HCT116 (cell line): ENCODE data around the gene MID1IP1. TPM values are rescaled to one million over a fixed set of nuclear protein-coding genes. Genes with fewer than 3 reads are reported as not detected.

Source experiments
- ATAC-seq: fragments of 200-7000 bp; cut with Tn5 transposase; 2 replicates; pipeline ENCODE4 v1.9.1; 2020; ENCODE audit warnings: mild to moderate bottlenecking, moderate library complexity
- BruUV-seq: library from RNA; stranded (reverse); fragments of 400-500 nt; replicated peaks from 2 replicates; lab custom pipeline; 2021; lab: Mats Ljungman, UMichigan
- CTCF ChIA-PET: fragments of 300-600 bp; sonication (Branson Sonifier 250); formaldehyde crosslinking; loops from one replicate; lab custom pipeline; 2021; ENCODE audit warnings: antibody characterized with exemption; lab: Charles Lee
- POLR2A ChIA-PET: fragments of 300-600, 350-600 bp; sonication (Branson Sonifier 250); formaldehyde crosslinking; loops from one replicate; lab custom pipeline; 2021; ENCODE audit warnings: antibody characterized with exemption; lab: Charles Lee
- RAD21 ChIA-PET, 2 experiments: fragments of 300-600 bp; sonication (Branson Sonifier 250); formaldehyde crosslinking; loops; one replicate each; lab custom pipeline; 2023; ENCODE audit warnings: low total read pairs in 2 of 2; ENCODE audit not compliant: uncharacterized antibody in 2 of 2, unreplicated experiment in 2 of 2, low non-redundant PET in 1 of 2; lab: Charles Lee
- DNase-seq: peaks from one replicate; pipeline ENCODE4 v3.0.0-alpha.2; 2010; ENCODE audit warnings: low read depth, low spot score
- H2AFZ ChIP-seq: fragments of 200-600 bp; shearing (Covaris generic), sonication (generic); 2 replicates; pipeline ENCODE4 v1.6.1; 2017; ENCODE audit warnings: low read depth, mixed run types, mixed read lengths, antibody characterized with exemption, low read length; ENCODE audit not compliant: poor library complexity, severe bottlenecking
- H3K27ac ChIP-seq: 2 replicates; pipeline ENCODE4 v1.5.1; 2012; ENCODE audit warnings: low read depth, low read length
- H3K27me3 ChIP-seq: fragments of 200-600 bp; sonication (generic); 2 replicates; pipeline ENCODE4 v1.6.1; 2016; ENCODE audit warnings: mixed run types, low read length, mixed read lengths; ENCODE audit not compliant: insufficient read depth
- H3K36me3 ChIP-seq, 2 experiments: fragments of 200-500 bp in 1 of 2; fragments of 200-600 bp in 1 of 2; sonication (Bioruptor generic) in 1 of 2; sonication (generic) in 1 of 2; 2 replicates each; pipeline versions ENCODE4 v1.5.1 to v1.6.1; 2014 to 2016; ENCODE audit warnings: low read length in 2 of 2, inconsistent platforms in 1 of 2, mixed read lengths in 1 of 2, mixed run types in 1 of 2; ENCODE audit not compliant: insufficient read depth in 2 of 2, control insufficient read depth in 1 of 2
- H3K4me1 ChIP-seq, 2 experiments: fragments of 200-600 bp in 1 of 2; sonication (generic) in 1 of 2; 2 replicates each; pipeline versions ENCODE4 v1.5.1 to v1.6.1; 2012 to 2017; ENCODE audit warnings: low read length in 2 of 2, inconsistent platforms in 1 of 2, mild to moderate bottlenecking in 1 of 2, mixed read lengths in 1 of 2, mixed run types in 1 of 2, moderate library complexity in 1 of 2; ENCODE audit not compliant: insufficient read depth in 2 of 2, control insufficient read depth in 1 of 2
- H3K4me2 ChIP-seq: fragments of 200-600 bp; sonication (generic); 2 replicates; pipeline ENCODE4 v1.6.1; 2017; ENCODE audit warnings: mixed run types, low read length, mixed read lengths
- H3K4me3 ChIP-seq, 2 experiments: fragments of 200-600 bp in 1 of 2; sonication (generic) in 1 of 2; replicated peaks in 1 of 2; 2 replicates each; pipeline ENCODE4 v1.5.1; 2011 to 2016; ENCODE audit warnings: low read length in 2 of 2, control low read depth in 1 of 2, low read depth in 1 of 2, mild to moderate bottlenecking in 1 of 2, mixed read lengths in 1 of 2, mixed run types in 1 of 2
- H3K79me2 ChIP-seq: fragments of 200-600 bp; sonication (generic); 2 replicates; pipeline ENCODE4 v1.6.1; 2017; ENCODE audit warnings: mild to moderate bottlenecking, mixed run types, low read length, moderate library complexity, mixed read lengths; ENCODE audit not compliant: insufficient read depth
- H3K9ac ChIP-seq: fragments of 200-600 bp; sonication (generic); 2 replicates; pipeline ENCODE4 v1.6.1; 2016; ENCODE audit warnings: low read length, mixed read lengths
- H3K9me2 ChIP-seq: fragments of 200-600 bp; sonication (generic), shearing (Covaris generic); 2 replicates; pipeline ENCODE4 v1.6.1; 2017; ENCODE audit warnings: mixed run types, mild to moderate bottlenecking, moderate library complexity; ENCODE audit not compliant: insufficient read depth
- H3K9me3 ChIP-seq, 2 experiments: fragments of 200-500 bp in 1 of 2; fragments of 200-600 bp in 1 of 2; sonication (Bioruptor generic) in 1 of 2; sonication (generic) in 1 of 2; 2 replicates each; pipeline ENCODE4 v1.6.1; 2014 to 2017; ENCODE audit warnings: low read length in 2 of 2, mixed read lengths in 2 of 2, inconsistent platforms in 1 of 2, low read depth in 1 of 2, mild to moderate bottlenecking in 1 of 2, mixed run types in 1 of 2, moderate library complexity in 1 of 2; ENCODE audit not compliant: control insufficient read depth in 1 of 2, insufficient read depth in 1 of 2
- H4K20me1 ChIP-seq: fragments of 200-600 bp; sonication (generic), shearing (Covaris generic); 2 replicates; pipeline ENCODE4 v1.6.1; 2017; ENCODE audit warnings: mixed run types, mild to moderate bottlenecking, moderate library complexity; ENCODE audit not compliant: insufficient read depth
- ATF3 ChIP-seq: IDR thresholded peaks from 2 replicates; pipeline ENCODE4 v1.6.1; 2012
- CBX3 ChIP-seq: IDR thresholded peaks from 2 replicates; pipeline ENCODE4 v1.6.1; 2012; ENCODE audit warnings: low read depth
- CEBPB ChIP-seq: IDR thresholded peaks from 2 replicates; pipeline ENCODE4 v1.6.1; 2012; ENCODE audit warnings: low read depth
- EGR1 ChIP-seq: IDR thresholded peaks from 2 replicates; pipeline ENCODE4 v1.6.1; 2012; ENCODE audit warnings: low read depth
- ELF1 ChIP-seq: IDR thresholded peaks from 2 replicates; pipeline ENCODE4 v1.6.1; 2012; ENCODE audit warnings: low read depth, borderline replicate concordance
- EZH2 ChIP-seq: fragments of 200-600 bp; sonication (generic); IDR thresholded peaks from 2 replicates; pipeline ENCODE4 v1.6.1; 2017; ENCODE audit warnings: antibody characterized with exemption, mixed run types
- FOSL1 ChIP-seq: IDR thresholded peaks from 2 replicates; pipeline ENCODE4 v1.6.1; 2012; ENCODE audit warnings: low read depth
- JUND ChIP-seq: IDR thresholded peaks from 2 replicates; pipeline ENCODE4 v1.6.1; 2012
- POLR2A ChIP-seq: IDR thresholded peaks from 2 replicates; pipeline ENCODE4 v1.7.0; 2011; ENCODE audit warnings: borderline replicate concordance; ENCODE audit not compliant: insufficient read depth, insufficient read length; ENCODE audit errors: extremely low read depth
- POLR2AphosphoS5 ChIP-seq: IDR thresholded peaks from 2 replicates; pipeline ENCODE4 v1.6.1; 2011; ENCODE audit warnings: mild to moderate bottlenecking, low read depth, low read length, moderate library complexity
- REST ChIP-seq: IDR thresholded peaks from 2 replicates; pipeline ENCODE4 v1.6.1; 2012; ENCODE audit warnings: low read depth
- SIN3A ChIP-seq: IDR thresholded peaks from 2 replicates; pipeline ENCODE4 v1.6.1; 2012; ENCODE audit warnings: low read depth
- SP1 ChIP-seq: IDR thresholded peaks from 2 replicates; pipeline ENCODE4 v1.6.1; 2012; ENCODE audit warnings: low read depth
- SRF ChIP-seq: IDR thresholded peaks from 2 replicates; pipeline ENCODE4 v1.6.1; 2012; ENCODE audit warnings: low read depth
- TCF7L2 ChIP-seq: IDR thresholded peaks from 2 replicates; pipeline ENCODE4 v1.7.0; 2011; ENCODE audit warnings: borderline replicate concordance, inconsistent platforms; ENCODE audit not compliant: insufficient read depth, insufficient read length; ENCODE audit errors: extremely low read depth
- ZBTB33 ChIP-seq: IDR thresholded peaks from 2 replicates; pipeline ENCODE4 v1.6.1; 2011; ENCODE audit warnings: mild to moderate bottlenecking, low read length, moderate library complexity; ENCODE audit not compliant: insufficient replicate concordance; ENCODE audit errors: extremely low read depth
- ZFX ChIP-seq: fragments of 450-650 bp; IDR thresholded peaks from 2 replicates; pipeline ENCODE4 v1.6.1; 2017
- ZNF274 ChIP-seq: fragments of 200-500 bp; sonication (Bioruptor generic); IDR thresholded peaks from 2 replicates; pipeline ENCODE4 v1.6.1; 2014; ENCODE audit warnings: mild to moderate bottlenecking, low read depth, low read length, inconsistent platforms
- intact Hi-C: fragments of 100-400 bp; cut with micrococcal nuclease; formaldehyde crosslinking; loops from 2 replicates; pipeline ENCODE4 v1.10.0; 2022
- total RNA-seq: library from RNA; stranded (reverse); gene quantifications from one replicate; pipeline ENCODE4 v1.2.1, GENCODE V29; 2021; ENCODE audit not compliant: unreplicated experiment

The MID1IP1 gene
- total RNA-seq, 1 experiment from 2014 or later: 109 TPM

- H2AFZ ChIP-seq: no peak overlapping the region
- ChIA-PET CTCF (no interaction called here), RAD21 (no interaction called here), POLR2A (no interaction called here)
- BruUV-seq: no TSS peak
- H3K27me3 ChIP-seq: no peaks in the 10 kb centered on the region
- no peaks in the 10 kb centered on the region for H4K20me1 ChIP-seq
- ATAC-seq: no peak
- H3K27ac ChIP-seq: no peak overlapping the region
- H3K4me2 ChIP-seq: no peak overlapping the region
- DNase-seq: no peak
- no peak overlapping the region for H3K9ac ChIP-seq
- no peaks in the 10 kb centered on the region for H3K79me2 ChIP-seq
- no peaks in the 10 kb centered on the region for H3K9me2 ChIP-seq
- H3K36me3 ChIP-seq: no peaks in the 10 kb centered on the region
- TF ChIP-seq REST (no peak), TCF7L2 (no peak), POLR2A (no peak), ZFX (no peak), EZH2 (no peak), EGR1 (no peak), POLR2AphosphoS5 (no peak), ZBTB33 (no peak), SP1 (no peak), ZNF274 (no peak), SRF (no peak), FOSL1 (no peak), JUND (no peak), CEBPB (no peak), ELF1 (no peak), CBX3 (no peak), ATF3 (no peak), SIN3A (no peak)
- intact Hi-C loops: no loop called here
- no peaks in the 10 kb centered on the region for H3K9me3 ChIP-seq
- H3K4me1 ChIP-seq: peaks cover 8 to 9% of the 10 kb centered on the region in 2 experiments; a peak in 3 of 4 replicates
- no peak overlapping the region for H3K4me3 ChIP-seq
Measured at GRCh38 chrX:38820751-38821150, 19.5 kb downstream of the MID1IP1 start.
